ENCODE measurements around the gene ROR2.
"Not testable (repeated sequence)": the region's sequence is repeated elsewhere in the genome, so short reads cannot be mapped to it uniquely, and the experiment has no call there.

The ROR2 gene

DNA sequence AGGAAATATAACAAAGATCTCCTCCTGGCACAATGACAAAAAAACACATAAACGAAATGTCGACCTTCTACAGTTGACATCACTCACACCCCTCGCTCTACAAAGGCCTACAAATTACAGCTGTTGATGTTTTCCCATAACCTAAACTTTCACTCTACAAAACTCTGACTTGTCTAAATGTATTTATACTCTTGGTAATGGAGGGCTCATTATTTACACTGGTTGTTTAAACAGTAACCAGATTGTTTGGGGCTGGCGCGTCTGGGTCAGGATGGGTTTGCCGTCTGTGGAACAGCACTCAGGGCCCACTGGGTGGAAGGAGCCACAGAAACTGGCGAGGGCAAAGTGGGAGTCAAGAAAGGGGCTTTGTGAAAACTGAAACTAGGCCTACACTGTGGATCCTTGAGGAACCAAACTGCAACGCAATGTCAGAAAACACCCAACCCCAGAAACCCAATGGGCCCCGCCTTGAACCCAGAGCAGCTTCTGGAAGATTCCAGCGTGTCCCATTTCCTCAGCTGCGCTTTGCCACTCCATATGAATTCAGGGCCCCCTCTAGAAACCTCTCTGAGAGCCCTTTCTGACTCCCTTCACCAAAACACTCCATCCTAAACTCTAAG is 136.7 kb downstream of the ROR2 start:
- no peak for DNase-seq

DNA sequence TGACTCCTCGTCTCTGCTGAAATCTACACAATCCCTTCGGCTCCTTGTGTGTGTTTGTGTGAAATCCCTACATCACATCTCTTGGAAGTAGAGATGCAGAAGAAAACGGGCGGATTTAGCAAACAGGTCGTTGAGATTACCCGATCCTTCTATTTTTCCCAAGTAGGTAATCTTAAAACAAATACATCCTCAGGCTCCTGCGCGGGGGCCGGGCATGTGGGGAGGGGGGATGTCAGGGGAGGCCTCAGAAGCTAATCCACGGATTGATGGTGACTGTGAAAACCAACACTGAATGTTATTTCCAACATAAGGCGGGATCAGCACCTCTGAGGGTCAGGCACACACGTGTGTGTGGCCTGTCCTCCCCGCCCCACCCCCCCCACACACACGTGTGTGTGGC is 137.8 kb downstream of the ROR2 start:
- no peak for DNase-seq

DNA sequence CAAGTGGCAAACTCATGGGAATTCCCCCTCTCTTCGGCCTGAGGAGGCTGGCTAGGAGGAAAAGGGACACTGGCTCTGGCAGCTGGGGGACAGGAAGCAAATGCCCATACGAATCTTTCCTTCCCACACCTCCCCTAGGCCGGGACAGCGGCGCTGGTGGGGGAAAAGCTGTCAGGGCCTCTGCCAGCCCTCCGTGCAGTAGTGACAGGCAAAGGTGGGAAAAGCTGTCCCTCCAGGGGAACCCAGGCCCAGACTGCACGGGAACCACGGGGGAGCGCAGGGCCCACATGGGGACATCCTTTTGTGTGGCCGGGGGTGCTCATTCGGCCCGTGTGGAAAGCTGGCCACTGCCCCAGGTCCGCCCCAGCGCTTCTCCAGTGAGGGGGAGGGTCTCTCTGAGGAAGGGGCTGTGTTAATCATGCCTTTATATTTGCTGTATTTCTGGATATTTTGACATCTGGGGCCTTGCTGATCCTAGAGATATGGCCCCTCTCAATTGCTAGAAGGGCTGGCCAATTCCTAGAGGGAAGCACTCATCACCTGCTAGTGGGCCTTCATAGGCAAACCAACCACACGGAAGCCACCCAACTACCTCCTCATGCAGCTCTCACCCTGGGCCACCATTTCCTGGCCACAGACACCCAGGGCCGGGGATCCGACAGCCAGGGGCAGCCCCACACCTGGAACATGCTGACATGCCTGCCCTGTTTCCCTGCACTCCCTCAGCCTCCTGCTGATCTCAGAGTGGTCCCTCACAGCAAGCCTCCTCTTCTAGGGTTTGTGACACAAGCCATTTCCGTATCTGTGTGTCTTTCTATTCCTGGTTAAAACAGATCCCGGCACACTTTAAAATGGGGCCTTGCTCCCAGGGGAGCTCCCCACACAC is 138.8 kb downstream of the ROR2 start:
- DNase-seq: no peak

DNA sequence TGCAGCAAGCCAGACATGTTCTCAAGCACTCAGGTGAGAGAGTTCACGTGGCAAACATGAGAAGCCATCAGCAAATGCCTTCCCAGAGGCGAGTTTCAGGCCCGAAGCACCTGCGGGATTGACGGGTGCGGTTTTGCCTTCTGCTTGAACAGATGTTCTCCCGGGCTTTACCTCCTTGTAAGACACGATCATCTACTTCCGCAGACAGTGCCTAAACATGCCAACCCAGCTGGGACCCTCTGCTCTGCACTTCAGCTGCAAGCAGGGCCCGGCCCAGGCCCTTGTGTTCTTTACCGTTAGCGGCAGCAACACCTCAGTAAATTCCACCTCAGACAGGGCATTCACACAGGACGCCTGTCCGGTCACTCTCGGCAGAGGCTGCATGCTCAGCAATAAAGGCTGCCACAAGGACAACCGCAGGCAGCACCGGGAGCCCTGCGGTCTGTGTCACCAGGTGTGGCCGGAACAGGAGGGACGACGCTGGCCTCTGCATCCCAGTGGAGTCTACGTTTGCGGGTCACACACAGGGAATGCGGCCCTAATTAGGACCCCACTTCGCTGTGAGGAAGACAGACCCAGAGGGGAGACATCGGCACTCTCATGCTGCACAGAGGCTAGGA is 139.6 kb downstream of the ROR2 start:
- DNase-seq: no peak

DNA sequence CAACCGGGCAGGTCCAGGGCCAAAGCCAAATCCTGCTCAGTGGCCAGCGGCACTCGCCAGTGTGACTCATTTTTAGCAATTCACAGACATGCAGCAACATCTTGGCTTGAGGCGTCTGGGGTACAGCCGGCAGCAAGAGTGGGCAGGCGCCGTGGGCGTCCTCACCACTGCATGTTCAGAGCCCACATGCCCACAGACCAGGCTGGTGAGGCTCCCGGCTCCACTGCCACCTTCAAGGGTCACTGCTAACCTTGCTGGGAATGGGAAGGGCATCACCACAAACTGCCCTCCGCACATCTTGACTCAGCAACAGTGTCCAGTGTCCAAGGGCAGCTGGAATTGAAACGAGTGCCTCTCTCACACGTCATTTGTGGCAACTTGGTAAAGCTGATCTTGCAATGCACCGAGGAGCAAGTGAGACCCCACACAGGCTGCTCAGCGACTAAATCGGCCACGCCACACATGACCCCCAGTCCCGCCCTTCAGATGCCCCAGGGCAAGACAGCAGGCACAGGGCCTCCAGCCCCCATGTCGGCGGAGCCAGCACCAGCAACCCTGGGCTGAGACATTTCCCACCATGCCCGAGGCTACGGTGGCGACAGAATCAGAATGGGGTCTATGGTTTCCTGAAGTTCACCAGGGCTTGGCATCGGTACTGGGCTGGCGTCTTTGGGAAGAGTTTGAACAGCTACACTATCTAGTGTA is 140.3 kb downstream of the ROR2 start:
- DNase-seq: no peak

DNA sequence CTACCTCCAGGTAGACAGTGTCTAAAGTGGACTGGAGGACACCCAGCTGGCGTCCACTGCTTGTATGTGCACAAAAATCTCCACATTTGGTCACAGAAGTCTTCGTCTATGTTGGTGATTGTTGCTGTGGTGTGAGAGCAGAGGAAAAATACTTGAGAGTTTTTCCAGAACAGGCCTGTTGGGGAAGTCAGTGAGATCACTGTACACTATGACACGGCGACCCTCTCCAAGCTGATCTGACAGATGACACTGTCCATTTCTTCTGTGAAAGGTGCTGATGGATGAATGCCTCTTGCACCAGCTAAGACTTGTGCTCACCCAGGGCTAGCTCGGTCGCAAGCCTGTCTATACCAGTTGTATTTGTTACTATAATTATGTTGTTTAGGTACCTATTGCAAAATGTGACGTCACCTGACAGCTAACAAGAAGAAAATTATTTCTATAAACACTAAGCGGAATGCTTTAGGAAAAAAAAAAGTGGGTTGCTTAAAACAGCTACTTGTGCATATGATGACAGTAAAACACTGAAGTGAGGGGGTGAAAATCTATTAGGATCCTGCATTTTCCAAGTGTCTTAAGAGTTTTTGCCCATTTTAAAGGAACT is 142.3 kb downstream of the ROR2 start:
- no peak for DNase-seq

DNA sequence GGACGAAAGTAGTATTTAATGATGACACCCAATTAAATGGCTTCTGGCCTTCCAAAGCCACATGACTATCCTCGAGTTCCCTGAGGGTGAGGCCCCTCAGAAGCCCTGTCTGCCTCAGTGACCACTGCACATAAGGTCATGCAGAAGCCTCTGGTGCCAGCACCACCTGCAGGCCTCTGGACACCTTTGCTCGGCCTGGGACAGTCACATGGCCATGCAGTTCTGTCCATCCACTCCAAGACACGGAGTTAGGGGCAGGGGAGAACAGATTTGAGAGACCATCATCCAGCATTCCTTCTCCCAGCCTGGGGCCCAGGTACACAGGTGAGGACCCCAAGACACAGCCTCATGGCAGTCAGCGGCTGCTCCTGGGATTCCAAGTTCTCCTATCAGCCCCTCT is 145.0 kb downstream of the ROR2 start:
- DNase-seq: no peak

DNA sequence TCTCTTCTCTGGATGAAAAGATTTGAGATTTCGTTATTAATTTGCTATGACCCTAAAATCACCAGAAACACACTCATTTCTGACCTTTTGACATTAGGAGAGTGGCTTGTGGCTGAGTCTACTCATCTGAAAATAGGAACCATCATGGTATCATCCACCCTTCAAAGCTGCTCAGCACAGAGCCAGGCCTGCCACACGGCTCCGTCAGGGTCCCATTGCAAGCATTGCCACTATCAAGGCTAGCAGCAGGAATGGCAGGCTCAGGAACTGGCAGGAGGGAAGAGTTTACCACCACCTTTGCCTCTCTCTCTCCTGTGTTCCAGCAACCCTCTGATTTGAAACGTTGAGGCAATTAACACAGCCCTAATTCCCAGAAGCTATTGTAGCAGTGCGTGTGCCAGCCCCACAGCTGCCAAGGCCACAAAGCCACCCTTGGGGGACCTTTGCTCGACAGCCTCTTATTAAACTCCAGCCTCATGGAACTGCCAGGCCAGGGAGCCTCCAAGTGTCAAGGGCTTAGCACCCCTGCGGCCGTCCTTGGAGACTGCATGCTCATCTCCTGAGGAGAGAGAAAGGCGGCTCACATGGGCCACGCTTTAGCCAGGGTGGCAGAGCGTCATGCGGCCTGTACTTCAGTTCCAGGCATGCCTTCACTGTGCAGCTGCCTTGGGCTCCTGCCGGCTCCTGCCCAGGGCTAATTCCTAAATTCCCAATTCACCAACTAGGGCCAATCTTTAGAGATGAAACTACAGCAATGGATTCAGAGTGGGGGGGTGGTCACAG is 145.9 kb downstream of the ROR2 start:
- no peak for DNase-seq

DNA sequence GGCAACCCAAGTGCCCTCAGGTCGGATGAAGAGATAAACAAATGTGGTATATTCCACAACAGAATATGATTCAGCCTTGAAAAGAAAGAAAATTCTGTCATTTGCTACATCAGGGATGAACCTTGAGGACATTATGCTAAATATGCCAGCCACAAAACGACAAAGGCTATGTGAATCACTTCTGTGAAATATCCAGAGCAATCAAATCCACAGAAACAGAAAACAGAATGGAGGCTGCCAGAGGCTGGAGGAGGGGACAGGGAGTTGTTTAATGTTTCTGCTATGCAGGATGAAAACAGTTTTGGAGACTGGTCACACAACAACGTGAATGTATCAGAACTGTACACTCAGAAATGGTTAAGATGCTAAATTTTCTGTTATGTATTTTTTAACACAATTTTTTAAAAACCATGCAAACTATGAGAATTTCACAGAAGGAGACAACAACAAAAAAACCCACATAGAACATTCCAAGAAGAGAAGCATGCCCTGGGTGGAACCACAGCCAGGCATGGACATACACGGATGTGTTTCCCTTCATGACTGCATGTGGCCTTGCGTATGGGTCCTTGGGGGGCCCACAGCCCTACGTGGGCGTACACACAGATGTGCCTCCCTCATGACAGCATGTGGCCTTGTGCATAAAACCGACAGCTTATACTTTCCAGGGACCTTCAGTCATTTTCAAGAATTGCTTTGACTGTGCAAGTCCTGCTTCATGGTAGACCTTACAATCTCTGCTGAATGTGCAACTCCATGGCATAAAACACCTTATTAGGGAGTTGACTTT is 146.7 kb downstream of the ROR2 start:
- DNase-seq: no peak

DNA sequence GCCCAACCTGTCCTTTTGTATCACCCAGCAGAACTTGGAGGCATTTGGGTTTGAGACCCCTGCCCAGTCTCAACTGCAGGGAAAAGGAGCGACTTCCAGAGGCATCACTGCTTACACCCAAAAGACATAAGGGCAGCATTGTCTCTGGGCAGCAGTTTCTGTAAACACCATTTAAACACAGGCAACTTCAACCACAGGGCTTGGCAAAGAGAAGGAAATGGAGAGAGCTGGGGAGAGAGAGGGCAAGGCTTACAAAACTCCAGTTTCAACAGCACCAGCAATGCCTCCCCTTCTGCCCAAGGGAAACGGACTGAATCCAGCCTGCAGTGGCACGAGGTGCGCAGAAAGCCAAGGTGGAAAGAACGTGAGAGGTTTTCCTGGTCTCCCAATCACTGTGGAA is 147.6 kb downstream of the ROR2 start:
- no peak for DNase-seq

DNA sequence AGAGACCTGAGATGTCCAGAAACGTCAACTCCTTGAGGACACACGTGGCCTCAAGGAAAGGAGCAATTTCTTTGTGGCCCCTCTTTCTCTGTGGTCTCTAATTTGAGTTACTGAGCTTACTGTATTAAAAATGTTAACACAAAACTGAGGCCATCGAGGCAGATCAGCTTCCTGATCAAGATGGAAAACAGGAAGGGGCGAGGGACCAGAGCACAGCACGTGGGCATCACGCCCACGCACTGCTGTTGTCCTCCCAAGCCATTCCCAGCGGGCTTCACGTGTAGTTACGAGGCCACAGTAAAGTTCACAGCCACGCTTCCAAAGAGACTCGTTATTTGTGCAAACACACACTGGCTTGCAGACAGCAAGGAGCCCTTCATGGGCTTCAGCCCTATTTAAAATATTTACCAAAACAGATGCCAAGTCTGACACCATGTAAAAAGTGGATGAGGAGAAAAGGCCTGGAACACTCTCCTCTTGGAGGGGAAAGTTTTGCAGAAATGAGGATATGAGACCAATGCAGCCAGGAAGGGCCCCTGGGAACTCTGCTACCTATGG is 149.5 kb downstream of the ROR2 start:
- no peak for DNase-seq

DNA sequence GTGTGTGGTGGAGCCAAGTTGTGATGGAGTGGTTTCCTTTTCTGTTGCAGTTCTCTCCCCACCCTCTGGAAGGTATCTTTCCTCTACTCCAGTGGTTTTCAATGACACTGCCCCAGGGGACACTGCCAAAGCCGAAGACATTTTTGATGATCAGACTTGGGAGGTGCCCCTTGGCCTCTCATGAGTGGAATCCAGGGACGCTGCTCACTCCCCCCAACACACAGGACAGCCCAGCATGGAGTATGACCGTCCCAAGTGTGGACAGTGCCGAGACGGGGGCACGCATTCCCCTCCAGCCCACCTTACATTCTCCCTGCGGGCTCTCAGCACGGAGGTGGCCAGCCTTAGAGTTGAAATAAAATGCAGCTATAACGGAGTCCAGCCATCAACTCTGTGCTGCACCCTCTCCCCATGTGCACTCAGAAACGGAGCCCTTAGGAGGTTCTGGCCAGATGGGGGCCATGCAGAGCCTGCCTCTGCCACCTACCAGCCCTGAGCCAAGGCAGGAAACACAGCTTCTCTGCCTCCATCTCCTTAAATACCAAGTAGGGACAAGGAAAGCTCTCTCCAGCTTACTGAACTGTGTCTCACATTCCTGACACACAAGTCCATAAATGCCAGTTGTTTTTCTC is 150.8 kb downstream of the ROR2 start:
- no peak for DNase-seq

DNA sequence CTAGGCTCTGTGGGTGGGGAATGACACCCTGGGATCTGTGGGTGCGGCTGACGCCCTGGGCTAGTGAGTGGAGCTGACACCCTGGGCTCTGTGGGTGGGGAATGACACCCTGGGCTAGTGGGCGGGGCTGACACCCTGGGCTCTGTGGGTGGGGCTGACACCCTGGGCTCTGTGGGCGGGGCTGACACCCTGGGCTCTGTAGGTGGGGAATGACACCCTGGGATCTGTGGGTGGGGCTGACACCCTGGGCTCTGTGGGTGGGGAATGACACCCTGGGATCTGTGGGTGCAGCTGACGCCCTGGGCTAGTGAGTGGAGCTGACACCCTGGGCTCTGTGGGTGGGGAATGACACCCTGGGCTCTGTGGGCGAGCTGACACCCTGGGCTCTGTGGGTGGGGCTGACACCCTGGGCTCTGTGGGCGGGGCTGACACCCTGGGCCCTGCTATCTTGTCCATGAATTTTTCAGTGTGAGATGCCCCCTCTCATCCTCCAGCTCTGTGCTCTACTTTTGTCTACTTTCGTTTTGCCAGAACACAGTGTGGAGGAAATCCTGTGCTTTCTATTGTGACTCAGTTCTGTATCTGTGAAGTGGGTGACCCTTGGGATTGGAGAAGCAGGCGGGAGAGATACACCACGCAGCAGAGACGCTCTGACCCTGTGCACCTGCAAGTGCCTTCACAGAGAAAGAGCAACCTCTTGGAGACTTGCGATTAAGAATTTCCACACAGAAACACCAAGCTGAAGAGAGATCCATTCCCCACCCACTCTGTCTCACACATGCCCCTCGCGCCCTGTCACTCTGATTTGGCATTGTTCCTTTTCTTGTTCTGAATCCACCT is 151.5 kb downstream of the ROR2 start:
- DNase-seq: not testable (repeated sequence)

DNA sequence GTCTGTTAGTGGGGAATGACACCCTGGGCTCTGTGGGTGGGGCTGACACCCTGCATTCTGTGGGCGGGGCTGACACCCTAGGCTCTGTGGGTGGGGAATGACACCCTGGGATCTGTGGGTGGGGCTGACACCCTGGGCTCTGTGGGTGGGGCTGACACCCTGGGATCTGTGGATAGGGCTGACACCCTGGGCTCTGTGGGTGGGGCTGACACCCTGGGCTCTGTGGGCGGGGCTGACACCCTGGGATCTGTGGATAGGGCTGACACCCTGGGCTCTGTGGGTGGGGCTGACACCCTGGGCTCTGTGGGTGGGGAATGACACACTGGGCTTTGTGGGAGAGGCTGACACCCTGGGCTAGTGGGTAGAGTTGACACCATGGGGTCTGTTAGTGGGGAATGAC is 152.5 kb downstream of the ROR2 start:
- not testable (repeated sequence) for DNase-seq

DNA sequence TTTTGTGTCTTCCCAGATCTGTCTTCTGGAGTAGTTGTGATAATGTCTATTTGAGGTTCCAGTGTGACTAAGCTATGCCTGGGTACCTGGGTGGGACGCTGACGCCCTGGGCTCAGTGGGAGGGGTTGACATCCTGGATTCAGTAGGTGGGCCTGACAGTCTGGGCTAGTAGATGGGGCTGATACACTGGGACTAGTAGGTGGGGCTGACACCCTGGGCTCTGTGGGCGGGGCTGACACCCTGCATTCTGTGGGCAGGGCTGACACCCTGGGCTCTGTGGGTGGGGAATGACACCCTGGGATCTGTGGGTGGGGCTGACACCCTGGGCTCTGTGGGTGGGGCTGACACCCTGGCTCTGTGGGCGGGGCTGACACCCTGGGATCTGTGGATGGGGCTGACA is 153.5 kb downstream of the ROR2 start:
- not testable (repeated sequence) for DNase-seq

DNA sequence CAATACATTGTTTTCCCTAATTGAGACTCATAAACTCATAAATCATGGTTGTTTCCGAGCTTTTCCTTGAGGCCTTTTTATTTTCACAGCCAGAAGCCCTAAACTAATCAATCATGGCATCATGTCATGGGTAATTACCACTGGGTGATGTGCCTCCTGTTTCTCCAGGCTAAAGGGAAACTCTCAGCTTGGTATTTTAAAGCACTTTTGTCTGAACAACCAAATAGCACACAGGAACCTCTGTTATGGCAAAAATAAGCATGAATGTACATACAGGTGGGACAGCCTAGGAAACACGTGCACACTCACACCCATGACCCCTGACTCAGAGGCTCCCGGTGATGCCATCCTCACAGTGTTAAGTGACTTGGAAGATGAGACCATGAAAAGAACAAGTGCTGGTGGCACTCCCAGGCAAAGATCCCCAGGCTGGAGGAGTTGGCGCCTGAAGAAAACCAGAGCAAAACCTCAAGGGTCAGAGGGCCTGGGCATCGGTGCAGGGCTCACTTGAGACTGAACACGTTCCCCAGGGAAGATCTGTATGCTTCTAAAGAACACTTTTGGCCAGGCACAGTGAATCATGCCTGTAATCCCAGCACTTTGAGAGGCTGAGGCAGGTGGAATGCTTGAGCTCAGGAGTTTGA is 154.3 kb downstream of the ROR2 start:
- no peak for DNase-seq

DNA sequence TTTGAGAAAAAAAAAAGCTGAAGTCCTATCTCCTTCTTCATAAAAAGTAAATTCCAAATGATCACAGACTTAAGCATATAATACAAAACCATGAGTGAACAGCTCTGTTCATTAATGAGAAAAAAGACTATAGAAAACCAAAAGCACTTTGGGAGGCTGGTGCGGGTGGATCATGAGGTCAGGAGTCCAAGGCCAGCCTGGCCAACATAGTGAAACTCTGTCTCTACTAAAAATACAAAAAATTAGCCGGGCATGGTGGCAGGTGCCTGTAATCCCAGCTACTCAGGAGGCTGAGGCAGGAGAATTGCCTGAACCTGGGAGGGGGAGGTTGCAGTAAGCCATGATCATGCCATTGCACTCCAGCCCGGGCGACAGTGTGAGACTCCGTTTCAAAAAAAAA is 156.7 kb downstream of the ROR2 start:
- not testable (repeated sequence) for DNase-seq

DNA sequence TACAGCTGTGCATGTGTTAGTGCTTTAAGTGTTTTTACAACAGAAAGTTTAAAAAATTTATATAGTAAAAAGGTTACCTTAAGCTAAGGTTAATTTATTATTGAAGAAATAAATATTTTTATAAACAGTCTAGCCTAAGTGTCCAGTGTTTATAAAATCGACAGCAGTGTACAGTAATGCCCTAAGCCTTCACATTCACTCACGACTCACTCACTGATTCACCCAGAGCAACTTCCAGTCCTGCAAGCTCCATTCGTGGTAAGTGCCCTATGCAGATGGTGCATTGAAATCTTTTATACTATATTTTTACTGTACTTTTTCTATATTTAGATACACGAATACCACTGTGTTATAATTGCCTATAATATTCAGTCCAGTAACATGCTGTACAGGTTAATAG is 159.1 kb downstream of the ROR2 start:
- DNase-seq: no peak

DNA sequence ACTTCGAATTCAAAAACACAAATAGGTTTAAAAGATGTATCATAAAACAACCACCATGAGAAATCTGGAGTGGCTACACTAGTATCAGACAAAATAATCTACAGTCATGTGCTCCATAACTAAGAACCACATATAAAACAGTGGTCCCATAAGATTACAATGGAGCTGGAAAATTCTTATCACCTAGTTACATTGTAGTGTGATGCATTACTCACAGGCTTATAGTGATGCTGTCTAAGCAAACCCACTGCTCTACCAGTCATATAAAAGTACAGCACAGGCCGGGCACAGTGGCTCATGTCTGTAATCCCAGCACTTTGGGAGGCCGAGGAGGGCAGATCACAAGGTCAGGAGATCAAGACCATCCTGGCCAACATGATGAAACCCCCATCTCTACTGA is 160.1 kb downstream of the ROR2 start:
- DNase-seq: no peak
